NCI-H1417 treated with DMSO at 0.1 percent for 48 hours (cell line): ENCODE measurements around the gene LMOD2.

Experiments
- DNase-seq: peaks from one replicate; lab custom pipeline; 2025; lab: John Stamatoyannopoulos, UW

Gene LMOD2

DNA sequence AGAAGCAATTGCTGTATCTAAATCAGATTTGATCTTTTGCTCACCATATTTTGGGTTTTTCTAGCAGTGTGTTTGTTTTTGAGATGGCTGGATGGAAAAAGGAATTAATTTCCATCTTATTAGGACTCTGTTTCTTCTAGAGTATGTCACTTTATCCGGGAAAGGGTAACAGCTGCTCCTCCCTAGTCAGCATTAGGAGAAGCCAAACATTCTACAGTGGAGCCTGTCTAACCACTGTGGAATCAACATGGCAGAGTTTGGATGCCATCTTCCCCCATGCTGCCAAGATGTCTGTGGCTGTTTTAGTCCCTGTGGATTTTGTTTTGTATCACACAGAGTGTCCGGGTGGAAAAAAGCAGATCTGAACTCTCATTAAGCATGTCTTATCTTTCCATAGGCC is 16.0 kb upstream of the LMOD2 start:
- DNase-seq: no peak

DNA sequence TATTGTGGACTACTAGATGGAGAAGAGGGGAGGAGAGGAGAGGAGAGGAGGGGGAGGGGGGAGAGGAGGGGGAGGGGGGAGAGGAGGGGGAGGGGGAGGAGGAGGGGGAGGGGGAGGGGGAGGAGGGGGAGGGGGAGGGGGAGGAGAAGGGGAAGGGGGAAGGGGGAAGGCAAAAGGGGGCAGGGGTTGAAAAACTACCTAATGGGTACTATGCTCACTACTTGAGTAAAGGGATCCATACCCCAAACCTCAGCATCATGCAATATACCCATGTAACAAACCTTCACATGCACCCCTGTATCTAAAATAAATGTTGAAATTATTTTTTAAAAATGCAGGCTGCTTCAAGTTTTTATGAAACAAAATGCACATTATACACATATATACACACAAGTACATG is 15.1 kb upstream of the LMOD2 start:
- no peak for DNase-seq

DNA sequence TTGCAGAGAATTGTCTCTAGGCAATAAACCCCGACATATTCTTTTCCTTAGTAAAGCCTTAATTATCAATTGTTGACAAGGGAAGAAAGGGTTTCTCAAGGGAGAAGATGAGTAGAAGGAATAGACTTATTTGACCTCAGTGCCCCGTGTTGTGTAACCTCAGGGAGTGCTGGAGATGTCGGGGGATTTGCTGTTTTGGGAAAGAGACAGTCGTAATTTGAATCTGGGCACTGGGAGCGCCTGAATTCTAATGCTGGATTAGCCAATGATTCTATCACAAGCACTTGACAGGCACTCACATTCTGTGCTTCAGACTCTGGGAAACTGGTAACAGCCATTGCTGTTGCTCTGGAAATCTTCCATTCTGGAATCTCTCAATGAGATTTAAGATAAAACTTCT is 13.8 kb upstream of the LMOD2 start:
- no peak for DNase-seq

DNA sequence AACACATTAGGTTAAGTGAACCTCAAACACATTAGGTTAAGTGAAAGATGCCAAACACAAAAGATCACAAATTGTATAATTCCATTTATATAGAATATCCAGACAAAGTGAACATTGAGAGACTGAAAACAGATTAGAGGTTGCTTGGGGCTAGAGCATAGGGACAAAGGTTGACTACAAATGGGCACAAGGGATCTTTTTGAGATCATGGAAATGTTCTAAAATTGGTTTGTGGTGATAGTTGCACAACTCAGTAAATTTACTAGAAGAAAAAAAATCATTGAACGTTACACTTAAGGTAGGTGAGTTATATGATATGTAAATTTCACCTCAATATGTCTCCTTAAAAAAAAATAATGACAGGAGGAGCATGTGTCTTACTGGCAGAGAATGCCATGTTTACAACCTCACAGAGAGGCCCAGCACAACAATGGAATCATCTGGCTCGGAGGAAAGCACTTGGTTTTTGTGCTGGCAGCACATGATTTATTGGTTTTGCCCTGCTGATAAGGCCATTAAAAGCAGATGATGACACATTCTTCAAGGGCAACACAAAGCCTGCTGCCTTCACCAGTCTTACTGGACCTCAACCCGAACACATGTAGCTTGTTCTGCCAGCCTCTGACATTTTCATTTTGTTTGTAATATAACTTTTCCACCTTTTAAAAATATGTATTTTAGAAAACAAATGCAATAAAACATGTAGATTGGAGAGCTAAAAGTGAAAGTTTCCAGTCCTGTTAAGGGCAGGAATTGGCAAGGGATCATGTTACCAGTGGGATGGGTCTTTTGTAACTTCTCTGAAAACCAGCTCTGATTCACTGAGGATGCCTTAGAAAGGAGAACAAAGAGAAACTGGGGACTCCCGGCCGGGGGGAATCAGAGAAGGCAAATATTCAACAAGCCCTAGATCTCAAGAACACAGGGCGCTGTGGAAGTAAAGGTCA is 11.9 kb upstream of the LMOD2 start:
- peak; percentile 67 for DNase-seq

DNA sequence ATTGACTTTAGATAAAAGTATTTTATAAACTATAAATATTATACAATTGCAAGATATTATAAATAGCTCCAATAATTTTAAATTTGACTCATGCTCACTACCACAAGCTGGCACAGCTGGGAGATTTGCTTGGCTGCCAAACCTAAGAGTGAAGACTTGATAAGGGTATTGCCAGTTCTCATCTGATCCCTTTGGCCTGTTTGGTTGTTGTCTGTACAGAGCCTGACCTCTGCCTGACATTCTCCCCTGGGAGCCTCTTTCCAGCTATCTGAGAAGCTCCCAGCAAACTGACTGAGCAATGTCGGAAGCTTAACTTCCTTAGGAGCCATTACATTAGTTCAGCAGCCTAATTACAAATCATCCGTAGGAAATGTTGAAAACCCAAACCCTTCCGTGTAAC is 10.2 kb upstream of the LMOD2 start:
- DNase-seq: no peak

DNA sequence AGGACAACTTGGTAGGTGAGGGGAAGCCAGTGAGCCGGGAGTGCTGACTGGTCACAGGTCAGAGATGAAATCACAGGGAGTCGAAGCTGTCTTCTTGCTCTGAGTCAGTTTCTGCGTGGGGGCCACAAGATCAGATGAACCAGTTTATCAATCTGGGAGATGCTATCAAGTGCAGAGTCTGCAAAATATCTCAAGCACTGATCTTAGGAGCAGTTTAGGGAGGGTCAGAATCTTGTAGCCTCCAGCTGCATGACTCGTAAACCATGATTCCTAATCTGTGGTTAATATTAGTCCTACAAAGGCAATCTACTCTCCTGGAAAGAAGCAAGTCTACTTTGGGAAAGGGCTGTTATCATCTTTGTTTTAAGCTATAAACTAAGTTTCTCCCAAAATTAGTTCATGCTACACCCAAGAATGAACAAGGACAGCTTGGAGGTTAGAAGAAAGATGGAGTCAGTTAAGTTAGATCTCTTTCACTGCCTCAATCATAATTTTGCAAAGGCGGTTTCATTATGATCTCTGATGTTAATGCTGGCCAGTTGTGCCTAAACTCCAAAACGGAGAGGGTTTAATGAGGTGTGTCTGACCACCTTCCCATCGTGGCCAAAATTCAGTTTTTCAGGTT is 8.4 kb upstream of the LMOD2 start:
- DNase-seq: no peak

DNA sequence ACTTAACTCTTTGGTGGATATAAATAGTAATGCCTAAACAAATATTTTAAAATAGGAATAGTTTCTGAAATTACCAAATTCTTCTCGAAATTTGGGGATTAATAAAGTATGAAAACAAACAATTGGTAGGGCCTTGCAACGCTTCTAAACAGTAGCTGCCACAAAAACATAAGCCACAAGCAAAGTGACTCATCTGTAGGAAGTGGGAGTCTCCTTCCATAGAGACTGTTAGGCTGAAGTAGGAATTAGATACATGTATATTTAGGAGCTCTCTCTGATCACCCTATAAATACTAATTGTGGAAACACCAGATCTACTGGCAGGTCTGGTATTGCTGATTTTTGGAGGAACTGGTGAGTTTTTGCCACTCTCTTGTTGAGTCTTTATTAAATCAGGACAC is 5.7 kb upstream of the LMOD2 start:
- DNase-seq: no peak

DNA sequence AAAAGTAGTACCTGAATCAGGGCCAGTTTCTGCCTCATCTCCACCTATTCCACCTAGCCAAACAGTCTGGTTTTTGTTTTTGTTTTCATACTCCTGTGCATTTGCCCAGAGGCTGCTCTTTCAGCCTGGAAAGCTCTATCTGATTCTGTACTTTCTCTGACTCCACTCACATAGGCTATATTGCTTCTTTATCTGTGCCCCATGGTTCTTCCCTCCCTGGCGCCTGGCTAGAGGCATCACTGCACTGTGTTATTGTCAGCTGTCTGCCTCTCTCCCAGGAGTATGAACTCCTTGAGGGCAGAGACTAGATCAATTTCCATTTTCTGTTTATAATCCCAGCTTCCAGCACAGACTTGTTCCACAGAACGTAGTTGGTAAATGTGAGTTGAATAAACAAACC is 5.1 kb upstream of the LMOD2 start:
- DNase-seq: no peak

DNA sequence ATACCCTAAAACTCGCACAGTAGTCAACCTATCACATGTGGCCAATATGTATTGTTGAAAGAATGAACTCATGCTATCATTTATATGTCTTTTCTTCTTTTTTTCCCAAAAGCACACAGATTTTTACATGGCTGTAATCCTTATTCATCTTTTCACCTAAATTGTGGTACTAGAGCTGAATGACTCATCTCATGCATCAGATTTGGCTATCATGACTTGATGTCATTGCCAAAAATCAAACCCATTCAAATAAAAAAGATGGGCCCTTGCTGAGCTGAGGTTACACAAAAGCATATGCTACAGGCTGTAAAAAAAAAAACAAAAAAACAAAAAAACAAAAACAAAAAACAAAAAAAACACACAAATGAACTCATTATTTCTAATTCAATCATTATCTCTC is 3.3 kb upstream of the LMOD2 start:
- DNase-seq: no peak

DNA sequence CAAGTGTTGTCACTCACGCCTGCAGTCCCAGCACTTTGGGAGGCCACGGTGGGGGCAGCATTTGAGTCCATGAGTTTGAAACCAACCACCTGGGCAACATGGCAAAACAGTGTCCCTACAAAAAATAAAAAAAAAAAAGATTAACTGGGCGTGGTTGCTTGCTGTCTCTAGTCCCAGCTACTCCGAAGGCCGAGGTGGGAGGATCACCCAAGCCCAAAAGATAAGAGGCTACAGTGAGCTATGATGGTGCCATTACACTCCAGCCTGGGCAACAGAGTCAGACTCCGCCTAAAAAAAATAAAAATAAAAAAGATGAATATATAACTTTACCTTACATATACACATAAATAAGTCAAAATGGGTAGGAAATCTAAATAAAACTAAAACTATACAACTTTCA is 2.5 kb upstream of the LMOD2 start:
- no peak for DNase-seq

DNA sequence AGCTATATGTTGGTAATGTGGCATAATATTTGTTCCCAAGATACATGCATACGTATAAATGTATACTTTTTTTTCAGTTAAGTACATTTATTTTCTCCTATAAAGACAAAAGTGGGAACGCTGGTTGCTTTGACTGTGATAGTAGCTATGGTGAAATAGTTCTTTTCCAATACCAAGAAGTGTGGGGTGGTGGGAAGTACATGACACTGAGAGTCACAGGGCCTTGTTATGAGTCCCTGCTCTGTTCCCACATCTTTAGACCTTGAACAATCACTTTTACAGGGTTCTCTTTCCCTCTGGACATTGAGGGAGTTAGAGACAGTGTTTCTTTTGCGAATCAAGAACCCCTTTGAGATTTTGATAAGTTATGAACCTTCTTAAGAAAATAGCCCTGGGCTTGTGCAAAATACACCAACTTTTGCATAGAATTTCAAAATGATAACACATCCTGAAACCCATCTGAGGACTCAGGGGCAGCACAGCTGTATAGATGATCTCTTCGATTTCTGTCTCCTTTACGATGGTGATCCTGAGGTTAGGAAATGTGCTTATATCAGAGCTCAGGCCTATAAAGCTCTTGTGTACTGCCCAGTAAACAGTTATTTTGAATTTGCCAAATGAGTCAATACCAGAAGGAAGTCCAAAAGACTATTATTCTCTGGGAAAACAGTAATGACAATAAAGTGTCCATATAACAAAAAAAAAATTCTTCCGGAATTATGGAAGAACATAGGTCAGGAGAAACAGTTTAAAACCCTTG is 1.1 kb downstream of the LMOD2 start:
- no peak for DNase-seq

DNA sequence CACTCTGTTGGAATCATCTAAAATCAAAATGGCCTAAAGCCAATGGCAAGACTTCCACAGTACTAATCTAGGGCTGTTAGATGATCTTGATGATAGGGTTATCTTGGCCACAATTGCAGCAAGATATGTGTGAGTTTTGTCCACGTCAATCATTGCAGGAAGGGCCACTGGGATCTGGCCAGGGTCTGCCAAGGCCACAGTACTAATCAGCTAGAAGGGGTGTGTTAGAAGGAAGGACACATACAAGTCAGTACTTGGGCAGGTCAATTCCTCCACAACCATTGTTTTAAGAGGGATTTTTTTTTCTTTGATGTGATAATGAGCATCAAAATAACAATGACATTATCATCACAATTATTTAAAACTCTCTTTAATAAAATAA is 1.6 kb downstream of the LMOD2 start:
- no peak for DNase-seq

DNA sequence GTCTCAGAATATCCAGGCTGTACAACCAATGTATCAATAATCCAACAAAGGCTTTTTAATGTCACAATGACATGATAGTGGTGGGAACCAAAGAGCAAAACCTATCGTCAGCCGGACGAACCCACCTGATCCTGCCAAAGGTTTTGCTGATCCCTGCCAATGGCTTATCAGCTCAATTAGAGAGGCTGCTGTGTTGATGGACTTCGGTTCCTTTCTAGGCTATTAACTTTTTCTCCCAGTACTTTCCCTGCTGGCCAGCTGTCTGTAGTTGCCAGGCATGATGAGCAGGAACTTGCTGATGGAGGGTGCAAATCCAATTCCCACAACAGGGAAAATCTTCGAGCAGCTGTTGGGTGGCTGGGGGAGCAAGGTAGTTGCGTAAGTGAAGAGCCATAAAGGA is 2.4 kb downstream of the LMOD2 start:
- DNase-seq: no peak

DNA sequence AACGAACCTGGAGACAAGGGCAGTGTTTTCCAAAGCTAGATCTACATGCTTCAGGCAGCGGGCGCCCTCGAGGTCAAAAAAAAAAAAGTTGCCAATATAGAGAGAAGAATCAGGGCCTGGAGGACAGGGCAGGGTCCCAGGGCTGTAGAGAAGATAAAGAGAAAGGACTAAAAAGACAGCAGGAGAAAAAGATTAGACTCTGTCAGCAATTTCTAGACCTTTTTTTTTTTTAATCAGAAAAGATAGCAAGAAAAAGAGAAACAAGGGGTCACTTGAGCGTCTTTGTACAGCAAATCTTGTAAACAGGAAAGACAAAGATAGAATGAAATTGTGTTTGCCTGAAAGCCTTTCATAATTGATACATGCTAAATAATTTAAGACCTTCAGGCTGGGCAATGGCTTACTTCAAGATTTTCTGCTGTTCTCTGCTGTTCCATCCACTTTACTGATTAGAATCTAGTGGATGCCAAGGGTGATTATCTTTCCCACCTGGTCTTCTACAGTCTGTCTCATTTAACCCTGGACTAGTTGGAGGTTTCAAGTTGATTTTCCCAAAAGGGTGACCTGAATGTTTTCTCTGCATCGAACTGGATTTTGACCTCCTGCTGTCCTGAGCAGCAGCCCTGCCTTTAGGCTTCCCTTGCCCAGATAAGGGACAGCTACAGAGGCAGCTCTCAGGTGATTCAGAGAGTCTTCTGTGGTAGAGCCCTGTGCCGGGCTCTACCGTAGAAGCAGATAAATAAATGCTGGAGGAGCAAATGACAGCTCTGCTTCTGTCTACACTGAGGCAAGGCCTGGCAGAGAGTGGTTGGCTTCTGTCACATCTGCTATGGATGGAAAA is 5.1 kb downstream of the LMOD2 start:
- DNase-seq: no peak

DNA sequence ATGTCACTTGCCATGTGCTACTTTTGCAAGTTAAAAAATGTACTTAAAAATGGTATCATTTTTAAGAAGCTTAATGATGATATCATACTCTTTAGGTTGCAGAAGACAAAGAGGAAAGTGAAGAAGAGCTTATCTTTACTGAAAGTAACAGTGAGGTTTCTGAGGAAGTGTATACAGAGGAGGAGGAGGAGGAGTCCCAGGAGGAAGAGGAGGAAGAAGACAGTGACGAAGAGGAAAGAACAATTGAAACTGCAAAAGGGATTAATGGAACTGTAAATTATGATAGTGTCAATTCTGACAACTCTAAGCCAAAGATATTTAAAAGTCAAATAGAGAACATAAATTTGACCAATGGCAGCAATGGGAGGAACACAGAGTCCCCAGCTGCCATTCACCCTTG is 6.1 kb downstream of the LMOD2 start:
- no peak for DNase-seq

DNA sequence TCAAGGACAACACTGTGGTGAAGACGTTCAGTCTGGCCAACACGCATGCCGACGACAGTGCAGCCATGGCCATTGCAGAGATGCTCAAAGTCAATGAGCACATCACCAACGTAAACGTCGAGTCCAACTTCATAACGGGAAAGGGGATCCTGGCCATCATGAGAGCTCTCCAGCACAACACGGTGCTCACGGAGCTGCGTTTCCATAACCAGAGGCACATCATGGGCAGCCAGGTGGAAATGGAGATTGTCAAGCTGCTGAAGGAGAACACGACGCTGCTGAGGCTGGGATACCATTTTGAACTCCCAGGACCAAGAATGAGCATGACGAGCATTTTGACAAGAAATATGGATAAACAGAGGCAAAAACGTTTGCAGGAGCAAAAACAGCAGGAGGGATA is 6.6 kb downstream of the LMOD2 start:
- no peak for DNase-seq

DNA sequence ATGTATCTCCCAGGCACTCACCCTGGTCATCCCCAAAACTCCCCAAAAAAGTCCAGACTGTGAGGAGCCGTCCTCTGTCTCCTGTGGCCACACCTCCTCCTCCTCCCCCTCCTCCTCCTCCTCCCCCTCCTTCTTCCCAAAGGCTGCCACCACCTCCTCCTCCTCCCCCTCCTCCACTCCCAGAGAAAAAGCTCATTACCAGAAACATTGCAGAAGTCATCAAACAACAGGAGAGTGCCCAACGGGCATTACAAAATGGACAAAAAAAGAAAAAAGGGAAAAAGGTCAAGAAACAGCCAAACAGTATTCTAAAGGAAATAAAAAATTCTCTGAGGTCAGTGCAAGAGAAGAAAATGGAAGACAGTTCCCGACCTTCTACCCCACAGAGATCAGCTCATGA is 7.1 kb downstream of the LMOD2 start:
- no peak for DNase-seq

DNA sequence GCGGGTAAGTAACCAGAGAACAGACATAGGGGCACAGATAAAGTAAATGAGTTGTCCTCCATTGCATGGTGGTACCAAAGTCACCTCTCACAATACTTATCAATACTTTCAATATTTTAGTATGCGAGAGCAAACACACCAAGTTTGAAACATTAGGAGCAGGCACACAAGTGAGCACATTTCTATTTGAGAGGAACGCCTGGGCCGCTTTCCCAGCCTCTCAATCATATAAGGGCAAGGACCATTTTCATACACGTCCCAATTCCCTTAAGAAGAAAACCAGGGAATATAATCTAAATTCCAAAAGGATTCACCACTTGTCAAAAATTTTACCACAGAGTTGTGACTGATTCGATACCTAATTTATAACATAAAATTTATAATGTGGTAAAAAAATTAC is 7.5 kb downstream of the LMOD2 start:
- no peak for DNase-seq

DNA sequence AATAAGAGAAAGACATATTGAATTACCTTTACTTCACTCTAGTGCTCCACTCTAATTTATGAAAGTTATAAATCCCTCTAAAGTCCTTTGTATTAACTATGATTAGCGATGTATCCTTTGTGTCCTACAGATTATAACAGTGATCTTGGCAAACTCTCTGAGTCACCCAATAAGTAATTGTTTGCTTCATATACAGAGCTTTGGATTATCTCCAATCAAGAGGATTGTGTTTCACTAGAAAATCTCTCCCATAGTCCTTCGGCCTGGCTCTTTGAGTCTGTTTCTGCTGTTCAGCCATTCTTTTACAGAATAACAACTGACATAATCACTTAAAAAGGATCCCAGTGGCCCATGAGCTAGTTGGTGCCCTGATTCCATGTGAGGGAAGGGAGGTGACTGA is 9.5 kb downstream of the LMOD2 start:
- DNase-seq: no peak

DNA sequence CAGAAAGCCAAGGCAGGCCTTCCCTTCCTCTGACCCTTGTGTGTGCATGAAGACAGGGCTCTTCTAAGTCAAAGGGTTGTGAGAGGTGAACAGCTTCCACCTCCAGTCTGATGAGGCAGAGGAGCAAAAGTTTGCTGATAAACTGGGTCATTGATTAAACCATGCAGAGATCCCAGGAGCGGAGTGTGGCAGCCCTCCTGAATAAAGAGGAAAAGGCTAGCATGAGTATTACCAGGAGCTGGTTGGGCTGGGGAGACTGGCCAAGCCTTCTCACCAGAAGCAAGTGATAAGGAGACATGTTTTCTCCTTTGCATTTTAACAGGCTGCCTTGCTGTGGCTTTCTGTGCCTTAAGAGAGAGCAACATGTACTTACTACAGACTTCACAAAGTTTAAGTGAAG is 10.2 kb downstream of the LMOD2 start:
- no peak for DNase-seq

DNA sequence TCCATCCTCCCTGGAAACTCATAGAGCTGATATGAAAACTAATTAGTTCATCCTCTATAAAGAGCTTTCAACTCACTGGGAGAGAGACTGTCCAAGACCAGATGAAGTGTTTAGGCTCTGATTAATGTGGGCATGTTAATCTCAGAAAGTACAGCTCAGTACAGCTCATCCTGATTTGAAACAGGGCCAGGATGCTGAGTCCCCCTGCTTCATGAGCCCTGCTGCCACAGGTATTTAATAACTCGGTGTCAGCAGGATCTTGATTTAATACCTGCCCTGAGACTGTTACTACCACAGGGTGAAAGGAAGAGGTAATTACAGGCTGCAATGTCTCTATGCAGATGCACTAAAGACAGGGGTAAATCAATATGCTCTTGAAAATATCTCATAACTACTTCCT is 10.8 kb downstream of the LMOD2 start:
- DNase-seq: peak; percentile 29

DNA sequence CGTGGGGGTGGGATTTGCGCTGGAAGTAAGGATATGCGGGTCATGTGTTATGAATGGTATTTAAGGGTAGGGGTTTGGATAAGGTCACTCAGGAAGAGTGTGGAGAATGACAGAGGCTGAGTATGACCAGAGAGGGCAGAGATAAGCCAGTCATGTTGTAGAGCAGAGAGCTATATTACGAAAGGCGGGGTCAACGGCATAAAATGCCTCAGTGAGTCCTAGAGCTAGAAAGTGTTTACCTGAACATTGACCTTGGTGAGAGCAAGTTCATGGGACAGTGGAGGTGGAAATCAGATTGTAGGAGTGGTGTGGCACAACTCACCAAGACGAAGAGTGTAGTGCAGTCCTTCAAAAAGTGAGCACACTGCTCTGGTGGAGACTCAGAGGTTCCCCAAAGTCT is 13.8 kb downstream of the LMOD2 start:
- DNase-seq: no peak
